ENCODE data around the gene OAS2.

OAS2 gene

GRCh38 chr12:112989806-112990205, 11.5 kb downstream of the OAS2 start:
- H3K4me3 ChIP-seq (ENCODE audit: low read depth, low read length) = no peak overlapping the region
- no peak for TF ChIP-seq CTCF (IDR thresholded peaks at IDR 0.05; ENCODE audit: insufficient read depth, low read depth, low read length, missing control alignments)
- DNase-seq (ENCODE audit: low read depth) = no peak

- no peak overlapping the region for H3K4me3 ChIP-seq (ENCODE audit: low read depth, low read length)
- peak; percentile 77 for TF ChIP-seq CTCF (IDR thresholded peaks at IDR 0.05; ENCODE audit: insufficient read depth, low read depth, low read length, missing control alignments)
- DNase-seq (ENCODE audit: low read depth) = peak; percentile 65
Measured at GRCh38 chr12:112992541-112993398, 14.5 kb downstream of the OAS2 start.

- TF ChIP-seq CTCF (IDR thresholded peaks at IDR 0.05; ENCODE audit: insufficient read depth, low read depth, low read length, missing control alignments) = no peak
- DNase-seq (ENCODE audit: low read depth) = no peak
- no peak overlapping the region for H3K4me3 ChIP-seq (ENCODE audit: low read depth, low read length)
Measured at GRCh38 chr12:112995008-112995407, 16.7 kb downstream of the OAS2 start.

GRCh38 chr12:112996501-112996900, 18.2 kb downstream of the OAS2 start:
- TF ChIP-seq CTCF (IDR thresholded peaks at IDR 0.05; ENCODE audit: insufficient read depth, low read depth, low read length, missing control alignments) = no peak
- DNase-seq (ENCODE audit: low read depth) = no peak

GRCh38 chr12:112997506-112997905, 19.2 kb downstream of the OAS2 start:
- no peak for TF ChIP-seq CTCF (IDR thresholded peaks at IDR 0.05; ENCODE audit: insufficient read depth, low read depth, low read length, missing control alignments)
- no peak for DNase-seq (ENCODE audit: low read depth)
- no peak overlapping the region for H3K4me3 ChIP-seq (ENCODE audit: low read depth, low read length)

More at GRCh38 chr12:112996501-112996900, 18.2 kb downstream of the OAS2 start:
- no peak overlapping the region for H3K4me3 ChIP-seq (ENCODE audit: low read depth, low read length)

- no peak overlapping the region for H3K4me3 ChIP-seq (ENCODE audit: low read depth, low read length)
- peak; percentile 82 for DNase-seq (ENCODE audit: low read depth)
- TF ChIP-seq CTCF (IDR thresholded peaks at IDR 0.05; ENCODE audit: insufficient read depth, low read depth, low read length, missing control alignments) = no peak
Measured at GRCh38 chr12:112998987-112999767, 20.9 kb downstream of the OAS2 start.

Measured in GM12865 (cell line).